ENCODE data around the gene CCL26.
A peak's percentile ranks its signal among the peaks of the same experiment; 100 is the strongest.
"Not testable (repeated sequence)": the region's sequence is repeated elsewhere in the genome, so short reads cannot be mapped to it uniquely, and the experiment has no call there.

Gene CCL26

DNA sequence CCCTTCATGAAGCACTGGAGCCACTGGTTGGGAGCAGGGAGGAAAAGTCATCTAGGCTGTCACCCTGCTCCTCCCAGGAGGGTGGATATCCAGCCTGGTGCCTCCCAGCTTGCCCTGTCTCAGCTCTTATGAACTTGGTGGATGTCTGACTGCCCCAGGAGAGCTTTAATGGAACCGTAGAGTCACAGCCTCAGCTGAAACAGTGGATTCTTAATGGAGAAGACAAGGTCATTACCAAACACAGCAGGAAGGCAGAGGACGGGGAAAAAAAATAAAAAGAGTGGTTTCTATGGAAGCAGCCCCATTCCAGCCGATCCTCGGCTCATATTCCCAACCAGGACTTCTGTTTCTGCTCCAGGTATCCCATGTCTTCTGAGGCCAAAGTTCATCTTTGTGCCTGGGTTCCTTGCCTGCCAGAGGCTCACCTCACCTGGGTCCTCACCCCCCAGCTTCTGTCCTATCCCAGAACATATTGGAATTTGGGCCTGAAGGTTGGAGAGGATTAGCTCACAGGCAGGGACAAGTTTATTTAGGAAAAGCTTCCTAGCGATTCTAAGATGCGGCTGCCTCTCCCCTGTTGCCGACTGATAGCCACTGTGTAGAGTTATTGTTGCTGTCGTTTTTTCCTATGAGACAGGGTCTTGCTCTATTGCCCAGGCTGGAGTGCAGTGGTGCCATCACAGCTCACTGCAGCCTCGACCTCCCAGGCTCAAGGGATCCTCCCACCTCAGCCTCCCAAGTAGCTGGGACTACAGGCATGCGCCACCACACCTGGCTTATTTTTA is 15.6 kb downstream of the CCL26 start:
- in situ Hi-C loops (cut with HindIII; ENCODE audit: low pct_ligation_motif_present, low pct_unique_long_range_greater_than_20kb, low sequenced_read_pairs) = loop anchor here (25.0 kb wide), 1 partner anchor 94 kb away; no protein-coding TSS in a partner anchor

DNA sequence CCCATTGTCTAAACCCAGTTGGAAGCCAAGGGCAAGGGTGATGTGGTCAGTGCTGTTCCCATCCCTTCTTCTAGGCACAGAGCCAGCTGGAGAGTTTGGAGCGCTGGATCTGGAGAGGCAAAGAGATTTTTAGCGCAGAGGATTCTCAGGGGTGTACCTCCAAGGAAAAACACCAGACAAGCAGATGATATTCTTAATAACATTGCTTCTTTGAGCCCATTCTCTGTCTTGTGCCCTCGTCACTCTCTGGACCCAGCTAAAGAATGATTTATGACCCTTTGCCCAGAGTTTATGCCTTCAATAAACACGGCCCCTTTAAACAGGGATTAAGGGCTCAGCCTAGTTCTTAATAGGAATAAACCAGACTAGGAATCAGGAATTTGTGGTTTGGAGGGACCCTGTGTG is 28.6 kb downstream of the CCL26 start:
- DNase-seq = no peak
- in situ Hi-C loops (cut with HindIII; ENCODE audit: low pct_ligation_motif_present, low pct_unique_long_range_greater_than_20kb, low sequenced_read_pairs) = no loop called here

More for the DNA sequence above, 15.6 kb downstream of the CCL26 start:
- DNase-seq = no peak

DNA sequence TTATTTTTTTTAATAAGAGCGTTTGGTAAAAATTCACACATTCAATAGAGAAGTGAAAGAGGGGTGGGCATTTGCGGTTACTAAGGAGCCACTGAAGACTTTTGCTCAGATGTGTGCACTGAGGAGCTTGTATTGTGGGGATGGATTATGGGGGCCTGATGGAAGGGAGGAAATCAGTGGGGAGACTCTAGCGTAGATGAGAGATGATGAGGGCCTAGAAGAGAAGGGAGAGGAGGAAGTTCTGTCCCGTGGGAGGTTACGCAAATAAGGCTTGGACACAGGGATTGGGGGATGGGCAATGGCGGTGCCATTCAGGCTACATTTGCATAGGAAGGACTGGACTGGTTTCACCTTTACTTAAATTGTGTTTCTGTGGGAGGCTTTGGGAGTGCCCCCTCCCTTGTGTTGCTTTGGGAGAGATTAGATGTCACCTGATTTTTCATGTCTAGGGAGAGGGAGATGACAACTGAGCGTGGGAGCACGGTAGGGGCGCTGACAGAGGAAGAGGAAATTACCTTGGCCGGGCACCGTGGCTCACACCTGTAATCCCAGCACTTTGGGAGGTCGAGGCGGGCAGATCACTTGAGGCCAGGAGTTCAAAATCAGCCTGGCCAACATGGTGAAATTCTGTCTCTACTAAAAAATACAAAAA is 31.0 kb downstream of the CCL26 start:
- in situ Hi-C loops (cut with HindIII; ENCODE audit: low pct_ligation_motif_present, low pct_unique_long_range_greater_than_20kb, low sequenced_read_pairs) = no loop called here
- no peak for DNase-seq

DNA sequence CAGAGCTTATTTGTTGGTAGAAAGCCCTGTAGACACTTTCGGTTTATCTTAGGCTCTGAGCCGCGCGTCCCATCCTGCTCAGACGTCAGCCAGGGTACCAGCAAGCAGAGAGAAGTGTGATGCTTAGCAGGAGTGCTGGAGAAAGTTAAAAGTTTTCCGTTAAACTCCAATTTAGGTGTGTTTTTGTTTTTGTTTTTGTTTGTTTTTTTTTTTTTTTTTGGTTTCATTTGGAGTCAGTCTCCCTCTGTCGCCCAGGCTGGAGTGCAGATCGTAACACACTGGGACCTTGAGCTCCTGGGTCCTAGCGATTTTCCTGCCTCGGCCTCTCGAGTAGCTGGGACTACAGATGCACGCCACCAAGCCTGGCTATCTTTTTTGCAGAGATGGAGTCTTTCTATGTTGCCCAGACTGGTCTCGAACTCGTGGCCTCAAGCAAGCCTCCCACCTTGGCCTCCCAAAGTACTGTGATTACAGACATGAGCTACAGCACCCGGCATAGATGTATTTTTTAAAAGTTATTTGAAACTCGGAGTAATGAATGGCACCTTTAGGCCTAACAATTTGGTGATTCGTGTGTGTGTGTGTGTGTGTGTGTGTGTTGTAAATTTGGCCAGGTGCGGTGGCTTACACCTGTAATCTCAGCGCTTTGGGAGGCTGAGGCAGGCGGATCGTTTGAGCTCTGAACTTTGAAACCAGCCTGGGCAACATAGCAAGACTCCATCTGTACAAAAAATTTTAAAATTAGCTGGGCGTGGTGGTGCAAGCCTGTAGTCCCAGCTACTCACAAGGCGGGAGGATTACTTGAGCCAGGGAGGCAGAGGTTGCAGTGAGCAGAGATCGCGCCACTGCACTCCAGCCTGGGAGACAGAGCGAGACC is 32.0 kb downstream of the CCL26 start:
- in situ Hi-C loops (cut with HindIII; ENCODE audit: low pct_ligation_motif_present, low pct_unique_long_range_greater_than_20kb, low sequenced_read_pairs) = no loop called here
- no peak for DNase-seq

DNA sequence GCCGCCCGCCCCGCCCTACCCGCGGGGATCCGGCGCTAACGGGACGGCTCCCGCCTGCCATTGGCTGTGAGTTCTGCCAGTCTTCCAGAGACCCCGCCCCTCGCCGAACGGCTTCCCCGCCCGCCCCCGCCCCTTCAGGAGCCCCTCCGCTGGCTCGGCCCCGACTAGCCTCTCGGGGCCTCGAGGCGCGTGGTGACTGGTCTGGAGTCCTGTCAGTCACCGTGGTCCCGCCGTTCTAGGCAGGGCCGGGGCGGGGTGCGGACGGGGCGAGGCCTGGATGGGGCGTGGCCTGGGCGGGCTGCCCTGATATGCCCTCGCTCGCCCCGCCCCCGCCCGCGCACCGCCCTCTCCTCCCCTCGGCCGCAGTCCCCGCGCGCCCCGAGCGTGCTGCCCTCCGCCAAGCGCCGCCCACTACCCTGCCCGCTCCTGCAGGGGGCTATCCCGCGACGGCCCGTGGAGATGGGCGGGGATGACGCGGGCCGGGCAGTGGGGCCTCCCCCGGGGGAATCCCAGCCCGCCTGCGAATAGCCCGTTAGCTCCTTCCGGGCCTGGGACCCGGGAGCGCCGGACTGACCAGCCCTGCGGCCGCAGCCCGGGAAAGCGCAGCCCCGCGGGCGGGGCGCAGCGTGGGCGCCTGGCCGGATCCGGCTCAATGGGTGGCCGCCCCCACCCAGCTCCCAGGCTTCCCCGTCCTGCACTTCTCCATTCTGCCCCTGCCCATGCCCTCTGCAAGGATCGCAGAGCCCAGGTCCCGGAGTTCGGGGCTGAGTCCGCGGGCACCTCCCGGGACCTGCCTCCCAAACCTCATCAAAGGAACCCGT is 32.8 kb downstream of the CCL26 start:
- in situ Hi-C loops (cut with HindIII; ENCODE audit: low pct_ligation_motif_present, low pct_unique_long_range_greater_than_20kb, low sequenced_read_pairs) = no loop called here
- peak; percentile 100 for DNase-seq

GRCh38 chr7:75738604-75738974 is 33.4 kb downstream of the CCL26 start, which contains the start of gene HIP1:
Gene HIP1 (minus strand): TSS chr7:75738941. CDS start chr7:75738920, 21 bp downstream.
- in situ Hi-C loops (cut with HindIII; ENCODE audit: low pct_ligation_motif_present, low pct_unique_long_range_greater_than_20kb, low sequenced_read_pairs) = no loop called here
- no peak for DNase-seq

GRCh38 chr7:75737856-75738603 is 34.0 kb downstream of the CCL26 start:
- in situ Hi-C loops (cut with HindIII; ENCODE audit: low pct_ligation_motif_present, low pct_unique_long_range_greater_than_20kb, low sequenced_read_pairs) = no loop called here
- no peak for DNase-seq

DNA sequence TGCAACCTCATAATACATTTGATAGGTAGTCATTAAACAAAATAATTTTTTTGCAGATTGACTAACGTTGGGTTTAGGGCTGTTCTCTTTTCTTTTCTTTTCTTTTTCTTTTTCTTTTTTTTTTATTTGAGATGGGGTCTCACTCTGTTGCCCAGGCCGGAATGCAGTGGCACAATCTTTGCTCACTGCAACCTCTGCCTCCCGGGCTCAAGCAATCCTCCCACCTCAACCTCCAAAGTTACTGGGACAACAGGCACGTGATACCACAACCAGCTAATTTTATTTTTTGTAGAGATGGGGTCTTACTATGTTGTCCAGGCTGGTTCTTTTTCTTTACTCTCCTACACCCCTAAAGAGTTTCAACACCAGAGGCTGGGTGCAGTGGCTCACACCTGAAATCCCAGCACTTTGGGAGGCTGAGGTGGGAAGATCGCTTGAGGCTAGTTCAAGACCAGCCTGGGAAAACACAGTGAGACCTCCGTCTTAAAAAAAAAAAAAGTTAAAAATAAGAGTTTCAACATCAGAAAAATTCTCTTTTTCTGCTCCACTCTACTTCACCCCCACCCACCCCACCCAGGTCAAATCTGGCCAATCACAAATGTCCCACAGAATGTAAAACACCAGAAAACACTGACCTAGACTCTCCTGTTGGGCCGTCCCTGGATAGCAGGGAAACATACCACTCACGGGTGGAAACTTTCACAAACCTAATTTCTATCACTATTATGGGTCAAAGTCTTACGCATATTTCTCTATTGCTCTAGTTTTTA is 36.2 kb downstream of the CCL26 start:
- in situ Hi-C loops (cut with HindIII; ENCODE audit: low pct_ligation_motif_present, low pct_unique_long_range_greater_than_20kb, low sequenced_read_pairs) = no loop called here
- DNase-seq = no peak

GRCh38 chr7:75734586-75735458 is 37.2 kb downstream of the CCL26 start:
- DNase-seq = no peak
- in situ Hi-C loops (cut with HindIII; ENCODE audit: low pct_ligation_motif_present, low pct_unique_long_range_greater_than_20kb, low sequenced_read_pairs) = no loop called here

GRCh38 chr7:75732764-75733630 is 39.0 kb downstream of the CCL26 start:
- peak; percentile 92 for DNase-seq
- in situ Hi-C loops (cut with HindIII; ENCODE audit: low pct_ligation_motif_present, low pct_unique_long_range_greater_than_20kb, low sequenced_read_pairs) = no loop called here

DNA sequence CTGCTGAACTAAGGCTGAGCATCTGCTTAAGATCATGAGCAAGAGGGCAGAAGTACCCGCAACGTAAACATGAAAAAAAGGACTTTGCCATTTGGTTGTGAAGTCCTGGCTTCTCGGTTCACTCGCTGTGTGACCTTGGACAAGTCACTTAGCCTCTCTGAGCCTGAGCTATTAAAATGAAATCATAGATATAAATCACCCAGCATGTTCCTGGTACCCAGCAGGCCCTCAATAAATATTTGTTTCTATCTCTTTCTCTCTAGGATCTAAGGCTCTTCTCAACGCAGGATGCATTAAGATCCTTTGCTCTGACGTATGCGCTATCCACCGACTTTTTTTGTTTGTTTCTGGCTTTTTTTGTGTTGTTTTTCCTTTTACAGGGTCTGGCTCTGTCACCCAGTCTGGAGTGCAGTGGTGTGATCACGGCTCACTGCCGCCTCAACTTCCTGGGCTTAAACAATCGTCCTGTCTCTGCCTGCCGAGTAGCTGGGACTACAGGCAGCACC is 39.9 kb downstream of the CCL26 start:
- in situ Hi-C loops (cut with HindIII; ENCODE audit: low pct_ligation_motif_present, low pct_unique_long_range_greater_than_20kb, low sequenced_read_pairs) = no loop called here
- no peak for DNase-seq

- in situ Hi-C loops (cut with HindIII; ENCODE audit: low pct_ligation_motif_present, low pct_unique_long_range_greater_than_20kb, low sequenced_read_pairs) = no loop called here
- DNase-seq = no peak
Observed at GRCh38 chr7:75729851-75730274, 42.1 kb downstream of the CCL26 start.

DNA sequence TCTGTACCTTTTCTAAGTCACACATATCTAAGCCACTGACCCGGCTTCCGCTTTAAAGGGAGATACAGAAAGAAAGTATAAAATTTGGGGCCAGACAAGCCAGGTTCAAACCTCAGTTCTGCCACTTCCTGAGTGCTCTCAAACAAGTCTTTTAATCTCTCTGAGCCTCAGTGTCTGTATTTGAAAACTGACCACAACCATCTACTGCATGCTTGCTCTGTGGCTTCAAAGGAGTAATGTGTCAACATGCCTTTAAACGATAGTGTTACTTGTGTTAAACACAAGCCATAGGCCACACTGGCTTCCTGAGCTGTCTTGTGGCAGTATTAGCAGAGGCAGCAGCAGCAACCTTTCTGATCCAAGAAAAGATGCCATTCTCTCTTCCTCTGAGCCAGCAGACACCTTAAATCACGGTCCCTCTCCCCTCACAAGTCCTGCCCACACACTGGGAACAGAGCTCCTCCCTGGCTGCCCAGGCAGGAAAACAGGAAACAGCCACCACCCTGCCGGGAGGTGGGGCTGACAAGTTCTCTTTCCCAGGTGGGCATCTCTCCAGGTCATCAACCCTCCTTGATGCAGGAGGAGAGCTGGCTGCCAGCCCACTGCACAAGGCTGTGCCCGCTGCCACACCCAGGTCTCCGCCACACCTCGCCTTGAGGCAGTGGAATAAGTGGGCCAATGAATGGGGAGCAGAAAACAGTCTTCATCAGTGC is 44.0 kb downstream of the CCL26 start:
- DNase-seq = no peak
- in situ Hi-C loops (cut with HindIII; ENCODE audit: low pct_ligation_motif_present, low pct_unique_long_range_greater_than_20kb, low sequenced_read_pairs) = no loop called here

- in situ Hi-C loops (cut with HindIII; ENCODE audit: low pct_ligation_motif_present, low pct_unique_long_range_greater_than_20kb, low sequenced_read_pairs); DNase-seq: not testable (repeated sequence)
Observed at GRCh38 chr7:75727351-75727750, 44.7 kb downstream of the CCL26 start.
